Activated CD4-positive, alpha-beta T cell treated with anti-CD3 and anti-CD28 coated beads, Interleukin-2, amount 50 U/mL, for 1 hour (primary cell): ENCODE measurements around the gene JAM2.
"Not testable (repeated sequence)": the region's sequence is repeated elsewhere in the genome, so short reads cannot be mapped to it uniquely, and the experiment has no call there.

ENCODE experiments used
- DNase-seq: peaks from one replicate; pipeline ENCODE4 v3.0.0-alpha.2; 2020

Gene JAM2

GRCh38 chr21:25647647-25648046 lies 8.6 kb downstream of the JAM2 start:
- DNase-seq: no peak

- DNase-seq: no peak
Observed at GRCh38 chr21:25649146-25649545, 10.1 kb downstream of the JAM2 start.

- DNase-seq: no peak
Observed at GRCh38 chr21:25656412-25656811, 17.4 kb downstream of the JAM2 start.

GRCh38 chr21:25657140-25657539 lies 18.1 kb downstream of the JAM2 start:
- DNase-seq: no peak

GRCh38 chr21:25658427-25659035 lies 19.5 kb downstream of the JAM2 start:
- no peak for DNase-seq

GRCh38 chr21:25660233-25660632 lies 21.2 kb downstream of the JAM2 start:
- no peak for DNase-seq

- no peak for DNase-seq
Observed at GRCh38 chr21:25664491-25664931, 25.5 kb downstream of the JAM2 start.

GRCh38 chr21:25670726-25671125 lies 31.7 kb downstream of the JAM2 start:
- no peak for DNase-seq

- DNase-seq: no peak
Observed at GRCh38 chr21:25676451-25676850, 37.4 kb downstream of the JAM2 start.

GRCh38 chr21:25682382-25682781 lies 43.3 kb downstream of the JAM2 start:
- DNase-seq: no peak

- no peak for DNase-seq
Observed at GRCh38 chr21:25687787-25688186, 48.7 kb downstream of the JAM2 start.

- DNase-seq: no peak
Observed at GRCh38 chr21:25688275-25689155, 49.5 kb downstream of the JAM2 start.

- no peak for DNase-seq
Observed at GRCh38 chr21:25689226-25689625, 50.2 kb downstream of the JAM2 start.

- no peak for DNase-seq
Observed at GRCh38 chr21:25691976-25692375, 52.9 kb downstream of the JAM2 start.

- DNase-seq: not testable (repeated sequence)
Observed at GRCh38 chr21:25695461-25695860, 56.4 kb downstream of the JAM2 start.

- no peak for DNase-seq
Observed at GRCh38 chr21:25700741-25701140, 61.7 kb downstream of the JAM2 start.

- no peak for DNase-seq
Observed at GRCh38 chr21:25701529-25701928, 62.5 kb downstream of the JAM2 start.

- peak; percentile 35 for DNase-seq
Observed at GRCh38 chr21:25708467-25709065, 69.5 kb downstream of the JAM2 start.

GRCh38 chr21:25709684-25710265 lies 70.7 kb downstream of the JAM2 start:
- no peak for DNase-seq

GRCh38 chr21:25710550-25710949 lies 71.5 kb downstream of the JAM2 start:
- DNase-seq: no peak

GRCh38 chr21:25714066-25714465 lies 75.0 kb downstream of the JAM2 start:
- DNase-seq: not testable (repeated sequence)

GRCh38 chr21:25717491-25718147 lies 78.6 kb downstream of the JAM2 start:
- no peak for DNase-seq

GRCh38 chr21:25721987-25722386 lies 82.9 kb downstream of the JAM2 start:
- no peak for DNase-seq
